Measurements from ENCODE around the gene HYOU1.

DNA sequence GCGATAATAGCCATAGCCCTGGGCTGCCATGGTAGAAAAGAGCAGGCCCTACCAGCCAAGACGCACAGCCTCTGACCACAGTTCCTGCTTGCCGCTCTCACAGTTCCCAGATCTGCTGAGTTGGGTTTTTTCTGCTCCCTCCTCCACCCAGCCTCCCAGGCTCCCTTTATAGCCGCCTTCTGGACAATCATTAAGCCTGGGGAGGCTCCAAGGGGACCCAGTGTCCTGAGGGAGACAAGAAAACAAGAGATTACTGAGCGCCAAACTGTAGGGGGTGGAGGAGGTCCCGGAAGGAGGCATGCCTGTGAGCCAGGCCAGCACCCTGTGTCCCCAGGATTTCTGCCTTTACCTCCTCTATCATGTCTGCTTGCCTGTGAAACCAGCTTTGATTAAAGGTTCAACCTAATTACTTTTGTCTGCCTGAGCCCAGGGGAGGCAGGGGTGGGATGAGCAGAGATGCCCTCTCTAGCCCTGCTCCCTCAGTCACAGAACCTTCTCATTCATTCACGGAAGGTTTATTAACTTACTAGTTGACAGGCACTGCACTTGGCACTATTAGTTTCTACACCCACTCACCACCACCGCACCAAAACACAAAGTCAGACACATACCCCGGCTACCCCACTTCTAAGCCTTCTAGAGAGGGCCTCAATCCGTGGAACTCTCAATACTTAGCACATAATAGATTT is 27.5 kb downstream of the HYOU1 start:
- TF ChIP-seq, protein P1, sequence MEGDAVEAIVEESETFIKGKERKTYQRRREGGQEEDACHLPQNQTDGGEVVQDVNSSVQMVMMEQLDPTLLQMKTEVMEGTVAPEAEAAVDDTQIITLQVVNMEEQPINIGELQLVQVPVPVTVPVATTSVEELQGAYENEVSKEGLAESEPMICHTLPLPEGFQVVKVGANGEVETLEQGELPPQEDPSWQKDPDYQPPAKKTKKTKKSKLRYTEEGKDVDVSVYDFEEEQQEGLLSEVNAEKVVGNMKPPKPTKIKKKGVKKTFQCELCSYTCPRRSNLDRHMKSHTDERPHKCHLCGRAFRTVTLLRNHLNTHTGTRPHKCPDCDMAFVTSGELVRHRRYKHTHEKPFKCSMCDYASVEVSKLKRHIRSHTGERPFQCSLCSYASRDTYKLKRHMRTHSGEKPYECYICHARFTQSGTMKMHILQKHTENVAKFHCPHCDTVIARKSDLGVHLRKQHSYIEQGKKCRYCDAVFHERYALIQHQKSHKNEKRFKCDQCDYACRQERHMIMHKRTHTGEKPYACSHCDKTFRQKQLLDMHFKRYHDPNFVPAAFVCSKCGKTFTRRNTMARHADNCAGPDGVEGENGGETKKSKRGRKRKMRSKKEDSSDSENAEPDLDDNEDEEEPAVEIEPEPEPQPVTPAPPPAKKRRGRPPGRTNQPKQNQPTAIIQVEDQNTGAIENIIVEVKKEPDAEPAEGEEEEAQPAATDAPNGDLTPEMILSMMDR (IDR thresholded peaks at IDR 0.05; ENCODE audit: low read length) = no peak
- no peak for TF ChIP-seq EZH2 (IDR thresholded peaks at IDR 0.05; ENCODE audit: borderline replicate concordance, low read length)

Measured in OCI-LY1 (cell line).